D721Med (cell line): ENCODE results near the gene NRXN2.

Experiments used
- DNase-seq: peaks from one replicate; pipeline ENCODE4 v3.0.0; 2011; ENCODE audit warnings: low spot score; ENCODE audit not compliant: insufficient read length
- FAIRE-seq: peaks from 2 replicates; lab custom pipeline; 2011; peaks lifted over from hg19 to GRCh38; lab: Jason Lieb, UNC
- CTCF ChIP-seq: IDR thresholded peaks from 2 replicates; pipeline ENCODE4 v1.5.1; 2012; ENCODE audit warnings: mild to moderate bottlenecking, control low read depth; ENCODE audit not compliant: insufficient read depth; ENCODE audit errors: missing control alignments

The NRXN2 gene

GRCh38 chr11:64723907-64724862 lies 1.2 kb upstream of the NRXN2 start:
- FAIRE-seq, result no peak
- no peak for TF ChIP-seq CTCF

GRCh38 chr11:64722141-64723065 lies 594 bp downstream of the NRXN2 start:
- FAIRE-seq (no peak), DNase-seq (no peak)
- TF ChIP-seq CTCF, result no peak

More at GRCh38 chr11:64723907-64724862, 1.2 kb upstream of the NRXN2 start:
- DNase-seq, result no peak

GRCh38 chr11:64721359-64721699 lies 1.7 kb downstream of the NRXN2 start:
- no peak for DNase-seq
- no peak for TF ChIP-seq CTCF

GRCh38 chr11:64720640-64721358 lies 2.2 kb downstream of the NRXN2 start:
- DNase-seq, result no peak
- no peak for FAIRE-seq
- TF ChIP-seq CTCF, result no peak

More at GRCh38 chr11:64721359-64721699, 1.7 kb downstream of the NRXN2 start:
- FAIRE-seq, result no peak

GRCh38 chr11:64720167-64720566 lies 2.8 kb downstream of the NRXN2 start:
- FAIRE-seq (no peak), DNase-seq (no peak)
- TF ChIP-seq CTCF, result no peak

- no peak for TF ChIP-seq CTCF
- no peak for DNase-seq
- no peak for FAIRE-seq
Measured at GRCh38 chr11:64719406-64719805, 3.6 kb downstream of the NRXN2 start.
